NCI-H345 treated with DMSO at 0.1 percent for 48 hours (cell line): ENCODE results near the gene MARCHF2.

Source experiments
- DNase-seq: peaks from one replicate; lab custom pipeline; 2025; ENCODE audit not compliant: unreplicated experiment; lab: John Stamatoyannopoulos, UW

MARCHF2 gene

DNA sequence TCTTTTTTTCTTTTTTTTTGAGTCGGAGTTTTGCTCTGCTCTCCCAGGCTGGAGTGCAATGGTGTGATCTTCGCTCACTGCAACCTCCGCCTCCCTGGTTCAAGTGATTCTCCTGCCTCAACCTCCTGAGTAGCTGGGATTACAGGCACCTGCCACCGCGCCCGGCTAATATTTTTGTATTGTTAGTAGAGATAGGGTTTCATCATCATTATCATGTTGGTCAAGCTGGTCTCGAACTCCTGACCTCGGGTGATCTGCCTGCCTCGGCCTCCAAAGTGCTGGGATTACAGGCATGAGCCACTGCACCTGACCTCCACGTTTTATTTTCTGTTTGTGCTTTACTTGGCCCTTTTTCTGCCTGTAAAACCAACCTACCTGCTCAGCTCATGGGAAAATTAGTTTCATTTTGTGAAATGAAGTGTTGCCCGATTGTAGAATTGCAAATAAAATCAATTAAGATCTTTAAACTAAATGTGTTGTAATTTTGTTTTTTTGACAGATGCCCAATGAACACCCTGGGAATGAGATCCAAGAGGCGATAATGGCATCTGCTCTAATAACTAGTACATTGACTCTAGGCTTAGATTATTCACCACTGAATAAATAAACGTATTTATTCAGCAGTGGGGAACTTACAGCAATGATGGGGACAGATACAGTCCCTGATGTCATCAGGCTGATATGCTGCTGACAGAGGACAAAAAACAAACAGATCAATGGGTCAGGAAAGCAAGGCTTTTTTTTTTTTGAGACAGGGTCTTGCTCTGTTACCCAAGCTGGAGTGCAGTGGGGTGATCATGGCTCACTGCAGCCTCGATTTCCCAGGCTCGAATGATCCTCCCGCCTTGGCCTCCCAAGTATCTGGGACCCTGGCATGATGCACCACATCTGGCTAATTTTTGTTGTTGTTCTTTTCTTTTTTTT, 25.2 kb upstream of the MARCHF2 start:
- no peak for DNase-seq

DNA sequence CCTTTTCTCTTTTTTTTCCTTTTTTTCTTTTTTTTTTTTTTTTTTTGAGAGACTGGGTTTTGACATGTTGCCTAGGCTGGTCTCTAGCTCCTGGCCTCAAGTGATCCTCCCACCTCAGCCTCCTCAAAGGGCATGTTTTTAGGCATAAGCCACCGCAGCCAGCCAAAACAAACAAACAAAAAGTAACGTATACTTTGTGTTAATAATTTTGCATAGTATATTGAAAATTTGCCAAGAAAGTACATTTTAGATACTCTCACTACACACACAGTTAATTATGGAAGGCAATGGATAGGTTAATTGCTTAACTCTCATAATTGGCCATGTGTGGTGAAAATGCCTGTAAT, 24.5 kb upstream of the MARCHF2 start:
- no peak for DNase-seq

DNA sequence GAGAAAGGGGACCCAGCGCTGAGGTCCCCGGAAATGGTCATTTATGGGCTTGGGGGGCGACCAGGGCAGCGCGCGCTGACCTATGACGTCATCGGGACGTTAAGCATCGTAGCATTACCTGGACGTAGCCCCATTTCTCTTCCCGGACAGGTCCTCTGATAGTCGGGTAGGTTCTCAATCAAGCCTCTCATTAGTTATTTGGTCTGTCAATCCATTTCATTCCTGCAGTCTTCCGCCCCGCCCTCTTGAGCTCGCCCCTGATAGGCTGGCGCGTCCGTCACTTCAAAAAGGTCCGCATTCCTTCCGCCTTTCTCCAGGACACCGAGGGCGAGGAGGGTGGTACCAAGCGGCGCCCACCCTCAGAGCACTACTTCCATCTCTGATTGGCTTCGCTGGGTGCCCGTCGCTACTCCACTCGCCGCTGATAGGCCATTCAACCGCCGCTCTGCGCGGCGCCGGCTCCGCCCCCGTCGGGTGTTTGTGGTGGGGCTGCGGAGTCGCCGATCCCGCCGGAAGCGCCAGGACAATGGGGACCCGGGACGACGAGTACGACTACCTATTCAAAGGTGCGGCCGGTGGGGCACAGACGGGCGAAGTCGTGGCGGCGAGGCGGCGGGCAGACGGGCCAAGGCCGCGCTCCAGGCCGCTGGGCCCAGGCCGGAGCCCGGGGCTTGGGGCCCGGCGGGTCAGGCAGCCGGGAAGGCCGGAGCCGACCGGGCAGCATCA, 23.1 kb upstream of the MARCHF2 start, which contains the start of gene RAB11B:
Gene RAB11B, plus strand, starts transcription at position 470 of the 726 bp plus-strand sequence. Its CDS starts 57 bp downstream, at position 527.
- DNase-seq: peak; percentile 100

DNA sequence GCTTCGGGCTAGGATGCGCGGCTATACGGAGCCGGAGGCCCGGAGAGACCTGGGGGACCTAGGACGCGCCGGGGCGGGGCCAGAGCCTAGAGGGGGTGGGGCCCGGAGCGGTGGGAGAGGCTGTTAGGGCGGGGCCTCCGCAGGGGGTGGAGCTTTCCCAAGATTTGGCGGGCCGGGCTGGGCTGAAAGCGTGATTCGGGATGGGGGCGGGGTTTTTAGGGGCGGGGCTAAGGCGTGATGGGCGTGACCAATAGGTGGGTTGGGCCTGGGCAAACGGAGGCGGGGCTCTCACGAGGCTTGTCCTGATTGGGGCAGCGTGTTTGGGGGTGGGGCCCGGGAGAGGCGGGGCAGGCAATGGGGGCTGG, 22.5 kb upstream of the MARCHF2 start:
- DNase-seq: peak; percentile 77

DNA sequence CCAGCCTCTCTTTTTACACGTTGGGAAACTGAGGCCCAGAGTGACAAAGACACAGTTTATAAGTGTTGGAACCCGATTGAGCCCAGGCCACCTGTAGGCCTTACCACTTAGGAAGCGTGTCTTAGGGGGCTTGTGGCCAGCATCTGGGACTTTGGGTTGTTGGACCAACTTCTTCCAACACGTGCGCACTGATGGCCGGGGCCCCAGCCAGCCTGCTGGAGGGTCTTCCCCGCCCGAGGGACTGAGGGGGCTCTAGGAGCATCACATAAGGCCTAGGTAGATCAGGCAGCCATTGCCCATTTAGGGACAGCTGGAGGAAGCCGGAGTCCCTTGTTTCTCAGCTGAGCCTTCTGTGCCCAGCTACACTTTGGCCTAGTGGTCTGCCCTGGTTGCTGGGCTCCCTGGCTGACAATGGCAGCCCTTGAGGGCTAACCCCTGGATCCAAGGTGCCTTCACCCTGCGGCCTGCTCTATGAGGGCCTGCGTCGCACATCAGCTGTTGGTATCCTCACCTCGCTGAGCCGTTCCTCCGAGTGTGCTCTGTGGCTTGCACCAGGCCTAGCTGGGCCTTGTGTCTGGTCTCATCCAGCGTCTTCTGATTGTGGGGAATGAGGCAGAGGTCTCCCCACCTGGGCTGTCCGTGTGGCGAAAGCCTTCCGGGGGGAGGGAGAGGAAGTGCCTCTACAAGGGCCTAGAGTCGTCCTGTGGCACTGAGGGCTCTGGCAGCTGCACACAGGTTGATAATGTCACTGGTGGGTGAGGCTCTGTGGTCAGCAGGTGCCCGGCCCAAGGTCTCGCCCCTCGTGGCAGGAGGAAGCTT, 21.7 kb upstream of the MARCHF2 start:
- DNase-seq: no peak

DNA sequence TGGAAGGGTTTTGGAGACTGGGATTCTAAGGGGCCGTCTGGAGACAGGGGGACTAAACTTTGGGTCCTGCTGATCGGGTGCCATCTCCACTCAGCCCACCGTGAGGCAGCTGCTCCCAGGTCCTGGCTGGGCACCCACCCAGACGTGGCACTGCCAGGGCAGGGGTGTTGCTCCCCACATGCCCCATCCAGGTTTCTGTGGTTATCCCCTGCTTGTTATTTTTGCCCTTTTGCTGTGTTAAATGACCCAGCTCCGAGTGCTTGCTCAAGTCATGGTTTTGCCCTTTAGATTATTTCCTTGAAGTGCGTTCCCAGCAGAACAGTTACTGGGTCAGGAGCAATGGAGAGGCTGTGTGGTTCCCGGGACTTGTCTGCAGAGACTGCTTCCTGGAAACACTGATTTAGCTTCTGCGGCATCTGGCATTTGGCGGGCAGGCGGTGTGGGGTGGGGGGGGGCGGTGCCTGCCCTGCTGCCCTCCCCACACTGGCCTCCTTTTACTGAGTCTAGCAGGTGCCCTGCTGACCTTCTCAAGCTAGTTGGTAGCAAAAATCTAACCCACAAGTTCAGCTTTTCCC, 21.0 kb upstream of the MARCHF2 start:
- no peak for DNase-seq

DNA sequence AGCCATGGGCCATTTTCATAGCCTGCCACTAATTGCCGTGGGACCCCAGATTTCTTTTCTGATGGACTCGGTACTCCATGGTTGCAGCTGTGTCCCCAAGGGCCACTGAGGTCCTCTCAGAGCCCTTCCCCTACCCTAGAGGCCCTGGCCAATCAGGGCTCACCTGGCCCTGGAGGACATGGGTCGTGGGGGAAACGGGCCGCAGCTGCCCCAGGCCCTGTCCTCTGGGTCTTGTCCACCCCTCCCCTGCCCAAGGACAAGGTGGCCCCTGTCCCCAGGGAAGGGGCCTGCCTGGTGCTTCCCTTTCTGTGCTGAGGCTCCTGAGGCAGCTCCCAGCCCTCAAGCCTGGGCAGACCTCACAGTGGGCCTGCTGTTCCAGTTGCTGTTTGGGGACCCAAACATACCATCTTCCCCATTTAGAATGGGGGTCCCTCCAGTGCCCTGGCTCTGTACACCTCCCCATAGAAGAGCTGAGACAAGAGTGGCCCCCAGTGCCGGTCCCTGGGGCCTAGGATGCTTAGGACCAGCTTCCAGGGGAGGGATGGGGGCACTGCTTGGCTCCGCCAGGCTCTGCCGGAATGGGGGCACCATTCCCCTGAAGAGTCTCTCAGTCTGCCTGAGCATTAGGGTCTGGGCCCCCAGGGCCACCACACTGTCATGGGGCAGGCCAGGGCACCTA, 19.8 kb upstream of the MARCHF2 start:
- no peak for DNase-seq

DNA sequence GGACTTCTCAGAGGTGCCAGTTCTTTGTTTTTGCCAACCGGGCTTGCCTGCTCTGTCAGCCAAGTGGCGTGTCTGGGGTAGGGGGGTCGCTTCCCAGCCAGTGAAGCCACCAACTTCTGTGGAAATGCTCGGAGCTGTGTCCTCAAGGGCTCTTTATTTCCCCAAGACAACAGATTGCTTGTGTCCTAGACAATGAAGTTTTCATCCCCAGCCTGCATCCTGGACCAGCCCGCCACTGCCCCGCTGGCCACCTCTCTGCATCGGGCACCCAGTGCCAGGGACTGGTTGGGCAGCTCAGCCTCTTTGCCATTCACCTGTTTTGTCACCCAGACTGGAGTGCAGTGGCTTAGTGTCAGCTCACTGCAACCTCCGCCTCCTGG, 19.2 kb upstream of the MARCHF2 start:
- no peak for DNase-seq

DNA sequence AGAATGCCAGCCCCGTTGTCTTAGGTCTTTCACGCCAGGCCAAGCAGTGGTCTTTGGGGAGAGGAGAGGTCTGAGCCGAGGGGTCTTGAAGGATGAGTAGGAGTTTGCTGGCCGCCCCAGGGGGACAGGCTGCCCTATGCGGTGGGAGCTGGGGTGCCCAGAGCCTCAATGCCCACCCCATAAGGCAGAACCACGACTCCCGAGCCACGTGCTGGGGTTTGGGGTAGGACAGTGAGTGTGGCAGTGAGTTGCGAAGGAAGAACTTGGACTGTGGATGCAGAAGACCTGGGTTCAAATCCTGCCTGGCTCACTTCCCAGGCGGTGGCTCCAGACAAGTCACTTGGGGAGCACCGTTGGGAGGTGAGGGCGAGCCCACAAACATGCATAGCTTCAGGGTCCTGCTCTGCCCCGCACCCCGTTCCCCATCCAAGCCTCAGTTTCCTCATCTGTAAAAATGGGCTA, 17.5 kb upstream of the MARCHF2 start:
- DNase-seq: no peak

DNA sequence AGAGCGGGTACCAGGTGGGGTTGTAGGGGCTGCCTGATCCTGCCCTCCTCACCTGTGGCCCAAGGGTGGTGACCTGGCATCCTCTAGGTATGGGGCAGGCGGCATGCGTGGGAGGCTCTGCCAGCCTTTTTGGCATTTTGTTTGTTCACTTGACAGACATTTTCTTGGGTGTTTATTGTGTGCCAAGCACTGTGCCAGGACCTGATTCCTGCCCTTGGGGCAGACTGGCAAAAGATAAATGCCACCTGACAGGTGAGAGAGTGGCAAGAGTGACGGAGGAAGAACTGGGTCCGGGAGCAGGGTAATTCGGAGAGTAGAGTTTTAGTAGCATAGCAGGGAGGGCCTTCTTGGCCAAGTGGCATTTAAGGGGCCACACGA, 16.9 kb upstream of the MARCHF2 start:
- DNase-seq: no peak

DNA sequence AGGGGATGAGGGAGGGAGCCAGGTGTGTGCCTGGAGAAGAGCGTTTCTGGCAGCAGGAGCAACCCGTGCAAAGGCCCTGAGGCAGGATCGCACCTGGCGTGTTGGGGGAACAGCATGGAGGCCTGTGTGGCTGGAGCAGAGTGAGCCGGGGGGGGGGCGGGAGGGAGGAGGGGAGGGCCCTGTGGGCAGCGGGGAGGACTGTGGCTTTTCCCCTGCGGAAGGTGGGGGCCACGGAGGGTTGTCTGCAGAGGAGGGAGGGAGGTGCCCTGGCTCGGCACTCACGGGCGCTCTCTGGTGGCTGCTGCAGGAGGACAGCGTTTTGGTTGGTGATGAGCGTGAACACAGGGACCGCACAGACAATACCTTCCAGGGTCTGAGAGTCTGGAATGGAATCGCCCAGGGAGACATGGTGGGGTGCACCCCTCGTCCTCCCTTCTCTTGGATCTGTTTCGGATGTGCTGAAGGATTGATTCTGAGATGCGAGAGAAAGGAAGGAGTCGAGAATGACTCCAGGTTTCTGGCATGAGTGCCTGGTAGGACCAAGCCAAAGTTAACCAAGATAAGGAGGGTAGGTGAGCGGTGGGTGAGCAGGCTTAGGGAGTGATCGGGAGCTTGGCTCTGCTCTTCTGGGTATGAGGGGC, 16.4 kb upstream of the MARCHF2 start:
- DNase-seq: no peak

DNA sequence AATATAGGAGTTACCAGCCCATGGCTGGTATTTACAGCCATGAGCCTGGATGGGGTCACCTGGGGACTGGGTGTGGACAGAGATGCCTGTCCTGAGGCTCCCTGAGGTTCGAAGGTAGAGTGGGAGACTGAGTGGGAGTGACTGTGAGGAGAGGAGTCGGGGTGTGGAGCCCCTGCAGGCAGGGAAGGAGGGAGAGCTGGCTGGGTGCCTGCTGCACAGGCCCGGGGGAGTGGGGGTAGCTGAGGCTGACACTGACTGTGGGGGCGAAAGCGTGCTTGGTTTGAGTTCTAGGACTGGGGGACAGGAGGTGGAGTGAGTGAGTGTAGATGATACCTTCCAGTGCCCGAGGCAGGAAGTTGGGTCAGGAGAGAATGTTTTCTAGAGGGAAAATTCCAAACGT, 15.8 kb upstream of the MARCHF2 start:
- DNase-seq: no peak

DNA sequence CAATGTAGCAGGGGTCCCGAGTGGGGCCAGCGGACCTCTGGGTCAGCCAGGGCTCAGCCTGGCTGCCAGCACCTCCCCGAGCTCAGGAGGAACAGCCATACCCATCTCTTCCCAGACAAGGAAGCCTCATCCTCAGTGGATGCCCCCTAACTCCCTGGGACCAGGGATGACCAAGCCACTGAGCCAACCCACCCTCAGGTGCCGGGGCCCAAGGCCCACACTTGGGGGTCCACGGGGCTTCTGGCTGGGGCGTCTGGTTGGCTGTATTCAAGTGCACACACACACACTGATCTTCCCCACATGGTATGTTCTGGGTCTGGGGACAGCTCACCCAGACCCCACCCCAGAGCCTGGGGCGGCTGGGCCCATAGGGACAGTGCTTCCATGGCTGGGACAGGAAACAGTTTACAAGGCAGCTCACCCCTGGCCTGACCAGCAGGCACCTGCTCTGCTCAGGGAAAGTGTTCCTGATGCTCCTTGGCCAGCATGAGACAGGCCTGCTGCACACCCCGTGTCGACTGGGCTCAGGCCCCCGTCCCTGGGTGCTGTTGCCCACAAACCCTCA, 15.3 kb upstream of the MARCHF2 start:
- no peak for DNase-seq

DNA sequence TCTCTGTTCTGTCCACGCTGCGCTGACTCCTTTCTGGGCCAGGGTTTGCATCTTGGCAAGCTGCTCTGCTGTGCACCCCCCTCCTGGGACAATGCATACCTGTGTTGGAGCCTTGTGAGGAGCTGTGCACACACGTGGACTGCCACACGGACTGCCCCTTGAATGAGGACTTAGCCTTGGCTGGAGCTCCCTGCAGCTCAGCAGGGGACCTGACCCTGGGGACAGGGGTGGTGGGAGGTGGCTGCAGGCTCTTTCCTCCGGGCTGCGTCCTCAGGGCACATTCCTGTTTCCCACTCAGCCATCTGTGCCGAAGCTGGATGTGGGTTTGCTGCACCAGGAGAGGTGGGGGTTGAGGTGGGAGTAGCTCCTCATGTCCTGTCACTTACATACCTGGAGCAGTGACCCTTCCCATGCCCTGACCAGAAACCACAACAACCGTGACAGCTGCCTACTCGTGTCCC, 14.8 kb upstream of the MARCHF2 start:
- DNase-seq: no peak

DNA sequence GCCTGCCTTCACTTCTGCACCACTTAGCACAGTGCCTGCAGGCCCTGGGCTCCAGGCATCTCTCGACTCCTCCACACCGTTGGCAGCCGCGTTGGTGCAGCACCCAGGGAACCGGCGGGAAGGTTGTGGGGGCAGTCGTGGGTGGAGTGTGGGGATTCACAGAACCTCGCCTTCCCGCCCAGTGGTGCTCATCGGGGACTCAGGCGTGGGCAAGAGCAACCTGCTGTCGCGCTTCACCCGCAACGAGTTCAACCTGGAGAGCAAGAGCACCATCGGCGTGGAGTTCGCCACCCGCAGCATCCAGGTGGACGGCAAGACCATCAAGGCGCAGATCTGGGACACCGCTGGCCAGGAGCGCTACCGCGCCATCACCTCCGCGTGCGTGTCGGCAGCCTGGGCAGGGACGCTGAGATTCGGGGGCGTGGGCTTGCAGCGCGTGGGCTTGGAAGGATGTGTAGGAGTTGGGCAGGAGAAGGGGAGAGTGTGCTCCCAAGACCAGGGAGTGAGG, 13.4 kb upstream of the MARCHF2 start:
- no peak for DNase-seq

DNA sequence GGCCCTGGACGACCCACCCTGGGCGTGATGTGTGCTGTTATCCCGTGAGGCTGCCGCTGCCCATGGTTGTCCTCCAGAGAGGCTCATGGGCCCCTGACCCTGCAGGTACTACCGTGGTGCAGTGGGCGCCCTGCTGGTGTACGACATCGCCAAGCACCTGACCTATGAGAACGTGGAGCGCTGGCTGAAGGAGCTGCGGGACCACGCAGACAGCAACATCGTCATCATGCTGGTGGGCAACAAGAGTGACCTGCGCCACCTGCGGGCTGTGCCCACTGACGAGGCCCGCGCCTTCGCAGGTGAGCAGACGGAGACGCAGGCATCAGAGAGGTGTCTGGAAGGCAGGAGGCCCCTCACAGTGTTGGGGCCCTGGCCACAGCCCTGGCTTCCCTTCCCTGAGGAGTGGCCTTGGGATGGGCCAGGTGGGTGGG, 11.1 kb upstream of the MARCHF2 start:
- no peak for DNase-seq

DNA sequence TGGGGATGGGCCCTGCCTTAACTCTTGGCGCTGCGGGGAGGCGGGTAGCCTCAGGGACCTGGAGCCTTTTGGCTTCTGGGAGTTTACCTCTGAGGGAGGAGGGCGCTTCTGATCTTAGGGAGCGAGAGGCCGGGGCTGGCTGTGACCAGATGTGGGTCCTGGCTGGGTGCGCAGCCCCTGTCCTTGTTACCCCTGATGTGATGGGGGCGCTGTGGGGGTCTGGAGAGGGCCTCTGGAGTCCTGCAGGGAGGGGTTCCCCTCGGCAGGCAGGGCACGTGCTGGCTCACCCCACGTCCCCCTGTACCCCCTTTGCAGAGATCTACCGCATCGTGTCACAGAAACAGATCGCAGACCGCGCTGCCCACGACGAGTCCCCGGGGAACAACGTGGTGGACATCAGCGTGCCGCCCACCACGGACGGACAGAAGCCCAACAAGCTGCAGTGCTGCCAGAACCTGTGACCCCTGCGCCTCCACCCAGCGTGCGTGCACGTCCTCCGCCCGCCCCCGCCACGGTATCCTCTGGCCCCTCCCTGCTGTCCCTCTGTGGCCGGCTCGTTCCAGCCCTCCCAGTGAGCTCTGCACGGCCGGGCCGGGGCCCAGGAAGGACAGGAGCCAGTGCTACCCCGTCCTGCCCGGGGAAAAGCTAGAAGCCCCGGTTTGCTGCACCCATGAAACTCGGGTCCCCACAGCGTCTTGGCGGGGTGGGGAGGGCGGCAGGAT, 9.8 kb upstream of the MARCHF2 start:
- no peak for DNase-seq

DNA sequence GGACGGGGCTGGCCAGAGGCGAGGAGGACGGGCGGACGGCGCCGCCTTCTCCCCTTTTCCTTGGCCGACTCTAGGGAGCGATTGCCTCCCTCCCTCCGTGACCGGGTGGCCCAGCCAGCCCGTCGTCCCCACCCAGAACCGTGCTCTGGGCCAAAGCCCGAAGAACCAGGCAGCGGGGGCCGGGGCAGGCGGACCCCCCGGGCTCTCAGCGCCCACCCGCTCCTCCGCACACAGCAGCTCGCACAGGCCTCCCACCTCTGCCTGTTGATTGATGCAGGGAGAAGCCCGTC, 9.3 kb upstream of the MARCHF2 start:
- DNase-seq: no peak
